Adrenal gland (tissue), 5 donors: ENCODE results near the gene B3GLCT.
"Not testable (repeated sequence)": the region's sequence is repeated elsewhere in the genome, so short reads cannot be mapped to it uniquely, and the experiment has no call there.

Source experiments
- POLR2A ChIP-seq, 2 donors: fragments of 450-650 bp; IDR thresholded peaks; one replicate each; pipeline ENCODE4 v1.6.1; 2017; ENCODE audit warnings: antibody characterized with exemption in 2 of 2, mild to moderate bottlenecking in 2 of 2, moderate library complexity in 1 of 2
- TF ChIP-seq, protein P1 (sequence below), 6 experiments: fragments of 450-650 bp in 4 of 6; fragments of 200-600 bp in 2 of 6; sonication (generic) in 1 of 6; IDR thresholded peaks; 1 replicate in 5 of 6; 2 replicates in 1 of 6; pipeline versions ENCODE4 v1.5.1 to v1.8.0; 2016 to 2021; ENCODE audit warnings: antibody characterized with exemption in 6 of 6, mild to moderate bottlenecking in 2 of 6, moderate library complexity in 1 of 6
- donor health status: DM: no; HTN: no; CAD: no.

DNA sequence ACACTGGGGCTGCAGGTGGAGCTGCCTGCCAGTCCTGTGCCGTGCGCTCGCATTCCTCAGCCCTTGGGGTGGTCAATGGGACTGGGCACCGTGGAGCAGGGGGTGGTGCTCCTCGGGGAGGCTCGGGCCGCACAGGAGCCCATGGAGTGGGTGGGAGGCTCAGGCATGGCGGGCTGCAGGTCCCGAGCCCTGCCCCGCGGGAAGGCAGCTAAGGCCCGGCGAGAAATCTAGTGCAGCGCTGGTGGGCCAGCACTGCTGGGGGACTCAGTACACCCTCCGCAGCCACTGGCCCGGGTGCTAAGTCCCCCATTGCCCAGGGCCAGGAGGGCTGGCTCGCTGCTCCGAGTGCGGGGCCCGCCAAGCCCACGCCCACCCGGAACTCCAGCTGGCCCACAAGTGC lies 139.8 kb downstream of the B3GLCT start:
- TF ChIP-seq, protein P1, sequence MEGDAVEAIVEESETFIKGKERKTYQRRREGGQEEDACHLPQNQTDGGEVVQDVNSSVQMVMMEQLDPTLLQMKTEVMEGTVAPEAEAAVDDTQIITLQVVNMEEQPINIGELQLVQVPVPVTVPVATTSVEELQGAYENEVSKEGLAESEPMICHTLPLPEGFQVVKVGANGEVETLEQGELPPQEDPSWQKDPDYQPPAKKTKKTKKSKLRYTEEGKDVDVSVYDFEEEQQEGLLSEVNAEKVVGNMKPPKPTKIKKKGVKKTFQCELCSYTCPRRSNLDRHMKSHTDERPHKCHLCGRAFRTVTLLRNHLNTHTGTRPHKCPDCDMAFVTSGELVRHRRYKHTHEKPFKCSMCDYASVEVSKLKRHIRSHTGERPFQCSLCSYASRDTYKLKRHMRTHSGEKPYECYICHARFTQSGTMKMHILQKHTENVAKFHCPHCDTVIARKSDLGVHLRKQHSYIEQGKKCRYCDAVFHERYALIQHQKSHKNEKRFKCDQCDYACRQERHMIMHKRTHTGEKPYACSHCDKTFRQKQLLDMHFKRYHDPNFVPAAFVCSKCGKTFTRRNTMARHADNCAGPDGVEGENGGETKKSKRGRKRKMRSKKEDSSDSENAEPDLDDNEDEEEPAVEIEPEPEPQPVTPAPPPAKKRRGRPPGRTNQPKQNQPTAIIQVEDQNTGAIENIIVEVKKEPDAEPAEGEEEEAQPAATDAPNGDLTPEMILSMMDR (IDR thresholded peaks at IDR 0.05) = not testable (repeated sequence)
- not testable (repeated sequence) for TF ChIP-seq POLR2A (IDR thresholded peaks at IDR 0.05)
